Activated CD8-positive, alpha-beta memory T cell treated with anti-CD3 and anti-CD28 coated beads, Interleukin-2, amount 50 U/mL, for 48 hours (primary cell): Measurements from ENCODE around the gene SHROOM1.
"Not testable (repeated sequence)": the region's sequence is repeated elsewhere in the genome, so short reads cannot be mapped to it uniquely, and the experiment has no call there.

Experiments used
- DNase-seq: peaks from one replicate; pipeline ENCODE4 v3.0.0-alpha.2; 2020

The SHROOM1 gene

GRCh38 chr5:132805872-132806271 is 24.6 kb downstream of the SHROOM1 start:
- not testable (repeated sequence) for DNase-seq

GRCh38 chr5:132804219-132804618 is 26.2 kb downstream of the SHROOM1 start:
- not testable (repeated sequence) for DNase-seq

- not testable (repeated sequence) for DNase-seq
Measured at GRCh38 chr5:132802685-132803066, 27.8 kb downstream of the SHROOM1 start.

- no peak for DNase-seq
Measured at GRCh38 chr5:132802044-132802684, 28.3 kb downstream of the SHROOM1 start.

GRCh38 chr5:132800545-132800944 is 29.9 kb downstream of the SHROOM1 start:
- no peak for DNase-seq

GRCh38 chr5:132799392-132799791 is 31.1 kb downstream of the SHROOM1 start:
- no peak for DNase-seq

GRCh38 chr5:132797651-132798050 is 32.8 kb downstream of the SHROOM1 start:
- DNase-seq, result no peak

- no peak for DNase-seq
Measured at GRCh38 chr5:132791026-132791425, 39.4 kb downstream of the SHROOM1 start.

- peak; percentile 7 for DNase-seq
Measured at GRCh38 chr5:132790201-132790865, 40.1 kb downstream of the SHROOM1 start.

DNA sequence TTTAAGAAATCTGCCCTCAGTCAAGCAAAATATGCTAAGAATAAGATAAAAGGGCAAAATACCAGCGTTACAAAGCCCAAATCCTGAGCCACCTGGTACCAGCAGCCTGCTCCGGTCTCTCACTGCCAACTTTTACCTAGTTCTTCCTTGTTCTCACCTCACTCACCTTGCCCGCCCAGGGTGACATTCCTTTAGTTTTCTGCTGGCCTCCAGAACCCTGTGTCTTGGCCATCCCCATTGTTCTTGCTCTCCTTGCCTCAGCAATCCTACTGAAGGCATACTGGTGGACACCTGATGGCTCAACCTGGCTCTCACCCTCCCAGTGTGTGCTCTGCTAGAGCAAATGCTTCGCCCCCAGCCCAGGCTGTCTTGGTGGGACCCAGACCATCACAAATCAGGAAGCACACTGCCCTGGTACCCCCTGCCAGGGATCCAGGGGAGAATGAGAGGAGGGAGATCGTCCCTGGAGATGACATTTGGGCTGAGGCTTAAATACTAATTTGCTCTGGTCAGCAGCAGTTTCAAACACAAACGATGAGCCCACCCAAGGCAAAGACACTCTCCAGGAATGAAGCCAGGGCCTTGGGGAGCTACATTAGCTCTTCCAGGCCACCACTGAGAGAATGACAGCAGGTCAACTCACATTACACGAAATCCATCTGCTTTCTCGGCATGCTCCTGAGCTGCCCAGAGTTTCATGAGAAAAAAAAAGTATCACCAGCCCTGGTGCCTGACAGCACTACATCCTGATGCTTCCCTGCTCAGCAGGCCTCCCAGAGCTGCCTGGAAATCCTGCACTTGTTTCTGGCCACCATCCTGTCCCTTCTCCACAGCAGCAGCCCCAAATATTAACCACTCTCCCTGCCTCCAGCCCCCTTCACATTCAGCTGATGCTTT is 41.2 kb downstream of the SHROOM1 start:
- DNase-seq, result peak; percentile 26

DNA sequence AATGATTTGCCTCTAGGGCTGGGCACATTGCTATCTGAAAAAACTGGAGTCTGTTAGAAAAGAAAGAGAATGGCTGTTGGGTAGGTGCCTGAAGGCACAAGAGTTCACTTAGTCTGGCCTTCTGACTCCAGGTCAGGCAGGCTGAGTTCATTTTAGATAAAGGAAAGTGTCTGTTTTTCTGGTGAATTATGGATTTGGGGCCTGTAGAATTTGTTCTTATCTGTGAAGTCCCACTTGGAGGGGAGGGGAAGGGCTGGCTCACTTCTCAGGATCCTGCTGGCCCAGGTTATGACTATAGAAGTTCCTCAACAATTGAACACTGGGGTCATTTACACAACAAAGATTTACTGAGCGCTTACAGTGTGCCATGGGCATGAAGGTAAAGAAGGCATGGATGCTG is 41.9 kb downstream of the SHROOM1 start:
- DNase-seq, result peak; percentile 22

DNA sequence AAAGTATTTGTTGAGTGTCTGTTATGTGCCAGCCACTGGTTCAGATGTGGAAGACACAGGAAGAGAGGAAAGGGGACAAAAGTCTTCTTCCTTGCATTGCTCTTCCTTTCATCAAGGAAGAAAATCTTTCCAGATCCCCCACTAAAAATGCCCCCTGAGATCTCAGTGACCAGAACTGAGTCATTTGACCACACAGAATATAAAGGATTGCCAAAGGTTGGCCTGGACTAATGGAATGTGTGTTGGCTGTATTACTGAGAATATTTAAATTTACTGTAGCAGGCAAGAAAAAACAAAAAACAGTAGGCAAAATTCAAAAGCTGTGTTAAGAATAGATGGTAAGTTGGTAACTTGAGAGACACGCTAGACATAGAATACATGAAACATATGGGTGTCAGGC is 43.4 kb downstream of the SHROOM1 start:
- peak; percentile 3 for DNase-seq

DNA sequence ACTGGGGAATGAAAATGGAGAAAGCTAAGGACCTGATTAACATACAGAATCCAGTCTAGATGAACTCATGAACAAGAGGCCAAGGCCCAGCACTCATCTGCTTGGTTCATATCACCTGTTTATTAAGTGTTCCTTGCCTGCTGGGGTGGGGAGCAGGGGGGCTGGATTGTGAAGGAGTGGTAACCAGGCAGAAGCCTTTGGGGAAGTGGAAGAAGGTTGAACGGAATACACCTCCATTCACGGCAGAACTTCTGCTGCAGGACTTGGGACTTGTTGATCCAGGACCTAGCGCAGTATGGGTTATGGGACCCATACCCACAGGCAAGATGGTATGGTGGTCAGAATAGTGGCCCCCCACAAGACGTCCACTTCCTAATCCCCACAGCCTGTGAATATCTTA is 44.6 kb downstream of the SHROOM1 start:
- DNase-seq, result peak; percentile 13

GRCh38 chr5:132785365-132785764 is 45.1 kb downstream of the SHROOM1 start:
- DNase-seq, result peak; percentile 13

GRCh38 chr5:132782101-132782500 is 48.3 kb downstream of the SHROOM1 start:
- peak; percentile 20 for DNase-seq

DNA sequence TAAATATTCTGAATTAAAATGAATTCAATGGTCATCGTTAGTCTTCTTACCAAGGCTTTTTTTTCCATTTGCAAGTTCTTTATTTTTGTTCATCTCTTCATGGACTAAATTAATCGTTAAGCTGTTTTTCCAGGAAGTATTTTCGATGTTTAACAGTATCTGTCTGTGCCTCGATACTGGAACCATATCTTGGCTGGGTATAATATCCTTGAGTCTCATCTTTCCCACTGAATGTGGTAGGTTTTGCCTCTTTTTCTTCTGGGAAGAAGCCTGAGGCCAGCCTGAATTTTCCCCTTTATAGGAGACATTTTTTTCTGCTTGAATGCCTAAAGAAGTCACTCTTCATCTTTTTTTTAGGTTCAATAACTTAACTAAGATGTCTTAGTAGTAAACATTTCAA is 49.4 kb downstream of the SHROOM1 start:
- DNase-seq, result no peak

GRCh38 chr5:132780577-132780976 is 49.9 kb downstream of the SHROOM1 start:
- no peak for DNase-seq

DNA sequence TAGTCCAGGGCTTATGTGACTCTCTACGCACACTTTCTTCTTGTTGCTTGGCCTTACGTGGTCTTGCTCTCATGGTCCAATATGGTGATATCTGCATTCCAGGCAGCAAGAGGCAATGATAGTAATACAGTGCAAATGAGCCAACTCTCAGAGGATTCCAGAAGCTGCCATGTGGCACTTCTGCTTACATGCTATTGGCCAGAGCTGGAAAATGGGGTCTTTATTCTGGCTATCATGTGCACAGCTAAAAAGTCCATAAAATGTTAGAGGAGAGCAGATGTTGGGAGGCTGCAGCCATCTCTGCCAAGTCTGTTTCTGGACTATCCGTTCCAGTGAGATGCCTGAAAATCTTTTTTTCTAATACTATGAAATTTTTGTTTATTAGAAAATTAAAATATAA is 50.5 kb downstream of the SHROOM1 start:
- DNase-seq, result peak; percentile 12

DNA sequence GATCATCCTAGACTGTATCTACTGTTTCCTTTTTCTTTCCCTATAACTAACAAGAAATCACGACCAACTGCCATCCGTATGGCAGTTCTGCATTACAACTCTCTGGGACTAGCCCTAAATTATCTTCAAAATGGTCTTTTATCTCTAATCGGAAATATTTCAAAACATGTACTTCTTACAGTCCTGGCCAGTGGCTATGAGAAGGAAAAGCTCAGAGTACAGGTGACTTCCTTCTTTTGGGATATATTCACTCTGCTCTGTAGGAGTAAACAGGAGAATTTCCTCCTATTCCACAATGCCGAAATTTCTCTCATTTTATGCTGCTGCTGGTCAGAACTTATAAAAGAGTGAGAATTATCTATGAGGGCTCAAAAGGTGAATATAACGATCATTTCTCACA is 51.6 kb downstream of the SHROOM1 start:
- DNase-seq, result no peak

GRCh38 chr5:132778129-132778528 is 52.3 kb downstream of the SHROOM1 start:
- no peak for DNase-seq

- peak; percentile 73 for DNase-seq
Measured at GRCh38 chr5:132777209-132778069, 53.0 kb downstream of the SHROOM1 start, which contains the start of gene SEPTIN8. Gene SEPTIN8 (minus strand): TSS chr5:132777239. CDS start chr5:132777137, 102 bp downstream.

GRCh38 chr5:132776938-132777208 is 53.6 kb downstream of the SHROOM1 start:
- no peak for DNase-seq
